ENCODE results near the gene UBE2Q2. TPM values are rescaled to one million over a fixed set of nuclear protein-coding genes. Genes with fewer than 3 reads are reported as not detected.

The UBE2Q2 gene
- total and polyA plus RNA-seq, 10 donors = 22.9 to 38.0 (median 30.8) TPM

DNA sequence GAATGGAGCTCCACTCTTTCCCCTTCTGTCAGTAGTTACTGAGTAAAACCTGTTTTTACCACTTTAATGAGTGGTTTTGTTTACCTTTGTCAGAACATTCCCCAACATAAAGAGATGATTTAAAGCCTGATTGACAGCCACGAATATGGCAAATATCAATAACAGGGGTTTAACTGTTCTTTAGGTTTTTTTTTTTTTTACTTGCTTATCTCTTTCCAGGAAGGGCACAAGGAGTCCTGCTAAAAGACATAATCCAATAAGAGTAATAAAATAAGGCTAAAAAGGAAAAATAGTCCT lies 11.5 kb upstream of the UBE2Q2 start:
- H3K4me1 ChIP-seq = no peaks in the 10 kb centered on the region
- DNase-seq = no peak
- H3K36me3 ChIP-seq = no peaks in the 10 kb centered on the region
- TF ChIP-seq, protein P1, sequence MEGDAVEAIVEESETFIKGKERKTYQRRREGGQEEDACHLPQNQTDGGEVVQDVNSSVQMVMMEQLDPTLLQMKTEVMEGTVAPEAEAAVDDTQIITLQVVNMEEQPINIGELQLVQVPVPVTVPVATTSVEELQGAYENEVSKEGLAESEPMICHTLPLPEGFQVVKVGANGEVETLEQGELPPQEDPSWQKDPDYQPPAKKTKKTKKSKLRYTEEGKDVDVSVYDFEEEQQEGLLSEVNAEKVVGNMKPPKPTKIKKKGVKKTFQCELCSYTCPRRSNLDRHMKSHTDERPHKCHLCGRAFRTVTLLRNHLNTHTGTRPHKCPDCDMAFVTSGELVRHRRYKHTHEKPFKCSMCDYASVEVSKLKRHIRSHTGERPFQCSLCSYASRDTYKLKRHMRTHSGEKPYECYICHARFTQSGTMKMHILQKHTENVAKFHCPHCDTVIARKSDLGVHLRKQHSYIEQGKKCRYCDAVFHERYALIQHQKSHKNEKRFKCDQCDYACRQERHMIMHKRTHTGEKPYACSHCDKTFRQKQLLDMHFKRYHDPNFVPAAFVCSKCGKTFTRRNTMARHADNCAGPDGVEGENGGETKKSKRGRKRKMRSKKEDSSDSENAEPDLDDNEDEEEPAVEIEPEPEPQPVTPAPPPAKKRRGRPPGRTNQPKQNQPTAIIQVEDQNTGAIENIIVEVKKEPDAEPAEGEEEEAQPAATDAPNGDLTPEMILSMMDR (IDR thresholded peaks at IDR 0.05 in 8 of 11, conservative IDR thresholded peaks at IDR 0.05 in 3 of 11) = no peak
- no peak for TF ChIP-seq POLR2A (IDR thresholded peaks at IDR 0.05)
- TF ChIP-seq POLR2AphosphoS5 (IDR thresholded peaks at IDR 0.05) = no peak
- no peak overlapping the region for H3K4me3 ChIP-seq
- no peaks in the 10 kb centered on the region for H3K9me3 ChIP-seq
- intact Hi-C loops (cut with DNase I; ENCODE audit: low total_unique reads) = no loop called here
- no peak overlapping the region for H3K27ac ChIP-seq
- no peaks in the 10 kb centered on the region for H3K27me3 ChIP-seq (replicated peaks in 1 of 7)
- 75 to 82% (median 75%) methylated on average over 1 of the region's 1 CpG for WGBS, 5 donors

DNA sequence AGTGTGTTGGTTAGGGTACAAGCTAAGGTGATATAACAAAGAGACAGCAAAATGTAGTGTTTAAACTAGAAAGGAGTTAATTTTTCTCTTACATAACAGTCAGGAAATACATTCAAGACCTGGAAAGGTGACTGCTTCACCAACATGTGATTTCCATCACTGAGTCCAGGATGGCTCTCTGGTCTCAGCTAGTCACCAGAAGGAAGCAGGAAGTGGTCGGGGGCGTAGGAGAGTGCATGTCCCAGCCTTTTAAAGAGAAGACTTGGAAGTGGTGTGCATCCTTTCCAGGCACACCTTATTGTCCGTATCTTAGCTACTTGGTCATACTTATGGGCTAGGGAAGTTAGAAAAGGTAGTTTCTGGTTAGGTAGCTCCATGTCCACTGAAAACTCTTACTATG lies 11.1 kb upstream of the UBE2Q2 start:
- WGBS, 5 donors = 63 to 74% (median 68%) methylated on average over 3 of the region's 3 CpGs
- Histone ChIP-seq H3K9me3 (no peaks in the 10 kb centered on the region), H3K4me3 (no peak overlapping the region), H3K27me3 (replicated peaks in 1 of 7) (no peaks in the 10 kb centered on the region), H3K36me3 (no peaks in the 10 kb centered on the region), H3K27ac (no peak overlapping the region), H3K4me1 (peaks cover 0 to 3% (median 0%) of the 10 kb centered on the region in 6 donors)
- intact Hi-C loops (cut with DNase I; ENCODE audit: low total_unique reads) = no loop called here
- DNase-seq = no peak
- TF ChIP-seq, protein P1 (IDR thresholded peaks at IDR 0.05 in 8 of 11, conservative IDR thresholded peaks at IDR 0.05 in 3 of 11) = no peak
- no peak for TF ChIP-seq POLR2A (IDR thresholded peaks at IDR 0.05)
- TF ChIP-seq POLR2AphosphoS5 (IDR thresholded peaks at IDR 0.05) = no peak

DNA sequence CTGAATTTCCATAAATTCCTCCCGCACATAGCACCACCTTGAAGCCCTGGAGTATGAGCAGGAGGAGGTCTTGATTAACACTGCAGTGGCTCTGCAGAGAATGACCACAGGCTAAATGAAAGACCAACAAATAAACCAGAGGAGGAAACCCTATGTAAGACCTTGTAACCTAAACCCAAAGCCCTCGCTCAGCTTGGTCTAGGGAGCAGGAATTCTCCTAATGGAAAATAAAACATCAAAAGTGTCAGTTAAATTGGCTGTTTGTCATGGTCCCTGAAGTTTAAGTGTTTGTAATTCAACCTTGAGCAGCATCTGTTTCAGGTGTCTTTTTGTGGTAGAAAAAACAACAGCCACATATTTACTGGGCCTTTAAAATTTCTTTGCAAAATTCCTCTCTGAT lies 9.2 kb upstream of the UBE2Q2 start:
- H3K4me3 ChIP-seq = no peak overlapping the region

DNA sequence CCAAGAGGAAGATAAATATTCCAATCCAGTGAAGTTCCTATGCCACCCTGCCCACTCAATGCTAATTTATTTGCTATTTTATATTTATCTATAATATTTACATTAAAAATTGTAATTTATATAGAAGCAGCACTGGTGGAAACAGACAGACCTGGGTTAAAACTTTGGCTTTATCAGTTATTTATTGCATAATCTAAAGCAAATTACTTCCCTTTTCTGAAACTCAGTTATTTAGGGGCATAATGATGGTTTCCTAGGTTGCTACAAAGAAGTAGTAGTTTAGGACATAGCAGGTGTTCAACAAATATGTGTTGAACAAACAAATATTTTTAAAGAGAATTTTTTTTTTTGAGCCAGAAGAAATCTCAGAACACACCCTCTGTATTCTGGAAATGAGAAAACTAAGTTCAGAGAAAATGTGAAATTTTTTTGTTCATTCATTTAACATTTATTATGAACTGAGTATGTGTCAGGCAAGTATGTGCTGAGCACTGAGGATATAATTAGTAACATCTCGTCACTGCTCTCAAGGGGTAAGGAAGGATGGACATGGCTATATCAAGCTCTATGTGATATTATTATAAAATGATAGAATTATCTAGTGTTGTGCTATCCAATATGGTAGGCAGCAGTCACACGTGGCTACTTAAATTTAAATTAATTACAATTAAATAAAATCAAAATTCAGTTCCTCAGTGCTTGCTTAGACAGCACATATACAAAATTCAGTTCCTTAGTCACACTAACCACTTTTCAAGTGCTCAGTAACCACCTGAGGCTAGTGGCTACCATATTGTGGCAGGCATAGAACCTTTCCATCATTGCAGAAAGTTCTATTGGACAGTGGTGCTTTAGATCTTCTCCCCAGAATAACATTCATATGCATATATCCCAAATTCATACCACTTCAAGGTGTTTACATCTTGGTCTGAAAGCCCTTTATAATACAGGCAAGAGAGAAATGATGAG lies 7.0 kb upstream of the UBE2Q2 start:
- intact Hi-C loops (cut with DNase I; ENCODE audit: low total_unique reads) = no loop called here
- Histone ChIP-seq H3K27me3 (replicated peaks in 1 of 7) (no peaks in the 10 kb centered on the region), H3K36me3 (no peaks in the 10 kb centered on the region), H3K4me1 (peaks cover 0 to 13% (median 0%) of the 10 kb centered on the region in 6 donors), H3K4me3 (no peak overlapping the region), H3K9me3 (no peaks in the 10 kb centered on the region), H3K27ac (no peak overlapping the region)
- no peak for DNase-seq
- TF ChIP-seq POLR2A (IDR thresholded peaks at IDR 0.05) (no peak), POLR2AphosphoS5 (IDR thresholded peaks at IDR 0.05) (no peak)
- TF ChIP-seq, protein P1 (IDR thresholded peaks at IDR 0.05 in 8 of 11, conservative IDR thresholded peaks at IDR 0.05 in 3 of 11) = no peak
- WGBS, 5 donors = 48 to 73% (median 55%) methylated on average over 2 of the region's 2 CpGs

More for the DNA sequence above, 9.2 kb upstream of the UBE2Q2 start:
- H3K9me3 ChIP-seq = no peaks in the 10 kb centered on the region
- intact Hi-C loops (cut with DNase I; ENCODE audit: low total_unique reads) = no loop called here
- H3K4me1 ChIP-seq = peaks cover 0 to 6% (median 0%) of the 10 kb centered on the region in 6 donors
- H3K27ac ChIP-seq = no peak overlapping the region
- TF ChIP-seq, protein P1 (IDR thresholded peaks at IDR 0.05 in 8 of 11, conservative IDR thresholded peaks at IDR 0.05 in 3 of 11) = no peak
- TF ChIP-seq POLR2AphosphoS5 (IDR thresholded peaks at IDR 0.05) (no peak), POLR2A (IDR thresholded peaks at IDR 0.05) (no peak)
- WGBS, 5 donors = 92 to 97% (median 96%) methylated on average over 2 of the region's 2 CpGs
- H3K36me3 ChIP-seq = no peaks in the 10 kb centered on the region
- no peaks in the 10 kb centered on the region for H3K27me3 ChIP-seq (replicated peaks in 1 of 7)
- DNase-seq = no peak

All from spleen (tissue), 11 donors.